ENCODE measurements around the gene PLA2G4C.

DNA sequence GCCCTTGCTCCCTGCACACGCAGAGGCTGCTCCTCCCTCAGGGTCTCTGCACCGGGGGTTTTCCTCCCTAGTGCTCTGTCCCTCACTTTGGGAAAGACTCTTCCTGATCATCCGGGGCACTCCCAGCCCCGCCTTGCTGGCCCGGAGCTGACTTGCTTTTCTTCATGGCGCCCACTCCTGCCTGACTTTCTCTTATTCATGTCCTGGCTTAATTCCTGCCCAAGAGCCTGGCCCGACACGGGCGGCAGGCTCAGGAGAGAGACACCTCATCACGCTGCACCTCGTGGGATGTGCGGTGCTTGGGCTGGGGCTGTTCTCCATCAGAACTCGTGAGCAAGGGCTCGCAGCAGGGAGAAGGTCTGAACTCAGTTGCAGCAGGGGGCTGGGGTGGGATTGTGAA lies 11.8 kb upstream of the PLA2G4C start:
- TF ChIP-seq, protein P1, sequence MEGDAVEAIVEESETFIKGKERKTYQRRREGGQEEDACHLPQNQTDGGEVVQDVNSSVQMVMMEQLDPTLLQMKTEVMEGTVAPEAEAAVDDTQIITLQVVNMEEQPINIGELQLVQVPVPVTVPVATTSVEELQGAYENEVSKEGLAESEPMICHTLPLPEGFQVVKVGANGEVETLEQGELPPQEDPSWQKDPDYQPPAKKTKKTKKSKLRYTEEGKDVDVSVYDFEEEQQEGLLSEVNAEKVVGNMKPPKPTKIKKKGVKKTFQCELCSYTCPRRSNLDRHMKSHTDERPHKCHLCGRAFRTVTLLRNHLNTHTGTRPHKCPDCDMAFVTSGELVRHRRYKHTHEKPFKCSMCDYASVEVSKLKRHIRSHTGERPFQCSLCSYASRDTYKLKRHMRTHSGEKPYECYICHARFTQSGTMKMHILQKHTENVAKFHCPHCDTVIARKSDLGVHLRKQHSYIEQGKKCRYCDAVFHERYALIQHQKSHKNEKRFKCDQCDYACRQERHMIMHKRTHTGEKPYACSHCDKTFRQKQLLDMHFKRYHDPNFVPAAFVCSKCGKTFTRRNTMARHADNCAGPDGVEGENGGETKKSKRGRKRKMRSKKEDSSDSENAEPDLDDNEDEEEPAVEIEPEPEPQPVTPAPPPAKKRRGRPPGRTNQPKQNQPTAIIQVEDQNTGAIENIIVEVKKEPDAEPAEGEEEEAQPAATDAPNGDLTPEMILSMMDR (conservative IDR thresholded peaks at IDR 0.05; ENCODE audit: low read depth in 2 of 2): no peak
- TF ChIP-seq POLR2AphosphoS5 (IDR thresholded peaks at IDR 0.05; ENCODE audit: low read depth) (no peak), EZH2phosphoT487 (IDR thresholded peaks at IDR 0.05; ENCODE audit: unreplicated experiment) (no peak), EZH2 (IDR thresholded peaks at IDR 0.05; ENCODE audit: low read depth, unreplicated experiment) (no peak)
- TF ChIP-seq, protein P2, sequence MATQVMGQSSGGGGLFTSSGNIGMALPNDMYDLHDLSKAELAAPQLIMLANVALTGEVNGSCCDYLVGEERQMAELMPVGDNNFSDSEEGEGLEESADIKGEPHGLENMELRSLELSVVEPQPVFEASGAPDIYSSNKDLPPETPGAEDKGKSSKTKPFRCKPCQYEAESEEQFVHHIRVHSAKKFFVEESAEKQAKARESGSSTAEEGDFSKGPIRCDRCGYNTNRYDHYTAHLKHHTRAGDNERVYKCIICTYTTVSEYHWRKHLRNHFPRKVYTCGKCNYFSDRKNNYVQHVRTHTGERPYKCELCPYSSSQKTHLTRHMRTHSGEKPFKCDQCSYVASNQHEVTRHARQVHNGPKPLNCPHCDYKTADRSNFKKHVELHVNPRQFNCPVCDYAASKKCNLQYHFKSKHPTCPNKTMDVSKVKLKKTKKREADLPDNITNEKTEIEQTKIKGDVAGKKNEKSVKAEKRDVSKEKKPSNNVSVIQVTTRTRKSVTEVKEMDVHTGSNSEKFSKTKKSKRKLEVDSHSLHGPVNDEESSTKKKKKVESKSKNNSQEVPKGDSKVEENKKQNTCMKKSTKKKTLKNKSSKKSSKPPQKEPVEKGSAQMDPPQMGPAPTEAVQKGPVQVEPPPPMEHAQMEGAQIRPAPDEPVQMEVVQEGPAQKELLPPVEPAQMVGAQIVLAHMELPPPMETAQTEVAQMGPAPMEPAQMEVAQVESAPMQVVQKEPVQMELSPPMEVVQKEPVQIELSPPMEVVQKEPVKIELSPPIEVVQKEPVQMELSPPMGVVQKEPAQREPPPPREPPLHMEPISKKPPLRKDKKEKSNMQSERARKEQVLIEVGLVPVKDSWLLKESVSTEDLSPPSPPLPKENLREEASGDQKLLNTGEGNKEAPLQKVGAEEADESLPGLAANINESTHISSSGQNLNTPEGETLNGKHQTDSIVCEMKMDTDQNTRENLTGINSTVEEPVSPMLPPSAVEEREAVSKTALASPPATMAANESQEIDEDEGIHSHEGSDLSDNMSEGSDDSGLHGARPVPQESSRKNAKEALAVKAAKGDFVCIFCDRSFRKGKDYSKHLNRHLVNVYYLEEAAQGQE (IDR thresholded peaks at IDR 0.05; ENCODE audit: unreplicated experiment): no peak

All from GM23338 (cell line).